Activated CD8-positive, alpha-beta T cell treated with anti-CD3 and anti-CD28 coated beads for 36 hours (primary cell): Measurements from ENCODE around the gene RASD2. TPM values are rescaled to one million over a fixed set of nuclear protein-coding genes. Genes with fewer than 3 reads are reported as not detected.

Source experiments
- ATAC-seq: fragments of 200-7000 bp; cut with Tn5 transposase; one replicate; pipeline ENCODE4 v1.10.0; 2021; ENCODE audit warnings: mild to moderate bottlenecking, moderate library complexity
- CTCF ChIA-PET: fragments of 350-600 bp; sonication (Branson Sonifier 250); formaldehyde crosslinking; loops from one replicate; lab custom pipeline; 2021; ENCODE audit warnings: antibody characterized with exemption; lab: Charles Lee
- POLR2A ChIA-PET: fragments of 350-600 bp; sonication (Branson Sonifier 250); formaldehyde crosslinking; loops from one replicate; lab custom pipeline; 2021; ENCODE audit warnings: antibody characterized with exemption; lab: Charles Lee
- DNase-seq: peaks from one replicate; pipeline ENCODE4 v3.0.0-alpha.2; 2020
- H3K27ac Mint-ChIP-seq: one replicate; pipeline ENCODE4 v1.8.0; 2021; ENCODE audit warnings: mild to moderate bottlenecking, mixed read lengths
- H3K27me3 Mint-ChIP-seq: one replicate; pipeline ENCODE4 v1.8.0; 2021; ENCODE audit warnings: mixed read lengths
- H3K36me3 Mint-ChIP-seq: one replicate; pipeline ENCODE4 v1.8.0; 2021; ENCODE audit warnings: low read depth, mixed read lengths
- H3K4me1 Mint-ChIP-seq: one replicate; pipeline ENCODE4 v1.8.0; 2021; ENCODE audit warnings: low read depth, mixed read lengths
- H3K4me3 Mint-ChIP-seq: one replicate; pipeline ENCODE4 v1.8.0; 2021; ENCODE audit warnings: mild to moderate bottlenecking, moderate library complexity, mixed read lengths
- H3K9me3 Mint-ChIP-seq: one replicate; pipeline ENCODE4 v1.8.0; 2021; ENCODE audit warnings: mixed read lengths
- CTCF ChIP-seq: fragments of 200-600 bp; IDR thresholded peaks from one replicate; pipeline ENCODE4 v1.8.0; 2022; ENCODE audit warnings: antibody characterized with exemption, mild to moderate bottlenecking
- intact Hi-C: fragments of 100-400 bp; cut with micrococcal nuclease; formaldehyde crosslinking; loops from one replicate; pipeline ENCODE4 v1.10.0; 2022
- total RNA-seq, 2 experiments: library from RNA; stranded (reverse); gene quantifications; one replicate each; pipeline ENCODE4 v1.2.3, GENCODE V29; 2021

The RASD2 gene
- total RNA-seq, 2 experiments from 2014 or later = not detected

- intact Hi-C loops = no loop called here
- no peak for TF ChIP-seq CTCF
- Mint-ChIP-seq H3K4me3 (no peak overlapping the region), H3K27ac (no peak overlapping the region), H3K4me1 (no peaks in the 10 kb centered on the region), H3K9me3 (no peaks in the 10 kb centered on the region), H3K27me3 (peaks cover 32% of the 10 kb centered on the region), H3K36me3 (no peaks in the 10 kb centered on the region)
- no peak for ATAC-seq
- ChIA-PET POLR2A (no interaction called here), CTCF (interaction anchor here (1.1 kb wide), 2 partner anchors 86 to 131 kb away, joined by 3 read pairs; no protein-coding TSS in a partner anchor)
- no peak for DNase-seq
Observed at GRCh38 chr22:35496768-35497312, 43.8 kb upstream of the RASD2 start.

- intact Hi-C loops = no loop called here
- H3K4me1 Mint-ChIP-seq = no peaks in the 10 kb centered on the region
- DNase-seq = no peak
- H3K27ac Mint-ChIP-seq = no peak overlapping the region
- no peak overlapping the region for H3K4me3 Mint-ChIP-seq
- no peak for ATAC-seq
- ChIA-PET CTCF (interaction anchor here (0.9 to 1.1 kb wide), 2 partner anchors 130 to 148 kb away, joined by 3 read pairs; no protein-coding TSS in a partner anchor), POLR2A (no interaction called here)
- no peaks in the 10 kb centered on the region for H3K36me3 Mint-ChIP-seq
- H3K9me3 Mint-ChIP-seq = no peaks in the 10 kb centered on the region
- peaks cover 22% of the 10 kb centered on the region for H3K27me3 Mint-ChIP-seq
- no peak for TF ChIP-seq CTCF
Observed at GRCh38 chr22:35498026-35498800, 42.4 kb upstream of the RASD2 start.

GRCh38 chr22:35502836-35503235 lies 37.8 kb upstream of the RASD2 start:
- H3K27ac Mint-ChIP-seq = no peak overlapping the region
- peaks cover 16% of the 10 kb centered on the region for H3K27me3 Mint-ChIP-seq
- no peaks in the 10 kb centered on the region for H3K4me1 Mint-ChIP-seq
- no peak for DNase-seq
- ChIA-PET POLR2A (no interaction called here), CTCF (interaction anchor here (1.1 kb wide), 1 partner anchor 8 kb away, joined by 3 read pairs; no protein-coding TSS in a partner anchor)
- intact Hi-C loops = no loop called here
- no peaks in the 10 kb centered on the region for H3K36me3 Mint-ChIP-seq
- no peak overlapping the region for H3K4me3 Mint-ChIP-seq
- TF ChIP-seq CTCF = no peak
- ATAC-seq = no peak
- H3K9me3 Mint-ChIP-seq = no peaks in the 10 kb centered on the region

GRCh38 chr22:35505399-35506258 lies 35.0 kb upstream of the RASD2 start:
- no peak for TF ChIP-seq CTCF
- intact Hi-C loops = no loop called here
- Mint-ChIP-seq H3K4me1 (no peaks in the 10 kb centered on the region), H3K4me3 (no peak overlapping the region), H3K9me3 (no peaks in the 10 kb centered on the region), H3K27me3 (peaks cover 8% of the 10 kb centered on the region), H3K27ac (no peak overlapping the region), H3K36me3 (no peaks in the 10 kb centered on the region)
- POLR2A ChIA-PET = no interaction called here
- no peak for DNase-seq
- ATAC-seq = no peak
- CTCF ChIA-PET = interaction anchor here (1.6 kb wide), 1 partner anchor 33 kb away, joined by 3 read pairs; no protein-coding TSS in a partner anchor
